HepG2 (cell line): ENCODE measurements around the gene ZBTB32. TPM values are rescaled to one million over a fixed set of nuclear protein-coding genes. Genes with fewer than 3 reads are reported as not detected.
A peak's percentile ranks its signal among the peaks of the same experiment; 100 is the strongest.

Experiments
- ATF4 ChIP-seq, 2 experiments: fragments of 450-650 bp in 1 of 2; sonication (generic) in 1 of 2; formaldehyde crosslinking; IDR thresholded peaks; 2 replicates each; pipeline versions ENCODE4 v1.5.0 to v1.8.0; 2020 to 2022; ENCODE audit warnings: mild to moderate bottlenecking in 1 of 2, missing genetic modification reagents in 1 of 2
- ELF3 ChIP-seq: IDR thresholded peaks from 2 replicates; pipeline ENCODE4 v1.6.1; 2016; ENCODE audit warnings: missing genetic modification reagents, missing compliant biosample characterization
- FOXA3 ChIP-seq: IDR thresholded peaks from 2 replicates; pipeline ENCODE4 v1.6.1; 2016; ENCODE audit warnings: missing genetic modification reagents, missing compliant biosample characterization
- PHF21A ChIP-seq: sonication (generic); formaldehyde crosslinking; IDR thresholded peaks from 2 replicates; pipeline ENCODE4 v1.5.0; 2020; ENCODE audit warnings: mild to moderate bottlenecking, missing genetic modification reagents
- PRDM10 ChIP-seq: sonication (generic); formaldehyde crosslinking; IDR thresholded peaks from 2 replicates; pipeline ENCODE4 v1.4.0; 2020; ENCODE audit warnings: low read depth, missing genetic modification reagents
- SMAD3 ChIP-seq: sonication (generic); formaldehyde crosslinking; IDR thresholded peaks from 2 replicates; pipeline ENCODE4 v1.4.0; 2020; ENCODE audit warnings: missing genetic modification reagents
- SMARCE1 ChIP-seq: fragments of 450-650 bp; IDR thresholded peaks from 2 replicates; pipeline ENCODE4 v1.6.1; 2017; ENCODE audit warnings: borderline replicate concordance
- ZNF556 ChIP-seq: sonication (generic); formaldehyde crosslinking; IDR thresholded peaks from 2 replicates; pipeline ENCODE4 v1.4.0; 2020; ENCODE audit warnings: mild to moderate bottlenecking, missing genetic modification reagents, borderline replicate concordance
- ZNF609 ChIP-seq: sonication (generic); formaldehyde crosslinking; IDR thresholded peaks from 2 replicates; pipeline ENCODE4 v1.4.0; 2020; ENCODE audit warnings: mild to moderate bottlenecking, missing genetic modification reagents, borderline replicate concordance
- polyA plus RNA-seq, 8 experiments: library from polyadenylated mRNA; depleted of rRNA in 3 of 8; stranded (reverse) in 7 of 8; unstranded in 1 of 8; fragments of >200 nt; fragmentation: Illumina TruSeq in 4 of 8; extraction: Trizol in 4 of 8; gene quantifications; 2 replicates each; pipeline versions ENCODE4 v1.2.1 to v1.2.3, GENCODE V29; 2011 to 2016; ENCODE audit warnings: low read depth in 4 of 8, missing spikeins in 1 of 8, mixed read lengths in 1 of 8; ENCODE audit not compliant: insufficient read depth in 1 of 8
- total RNA-seq, 5 experiments: library from RNA; depleted of rRNA; stranded (reverse); fragments of >200 nt; fragmentation: Illumina TruSeq; extraction: Trizol; gene quantifications; 2 replicates each; pipeline ENCODE4 v1.2.3, GENCODE V29; 2016; ENCODE audit warnings: low read depth in 1 of 5
- TF ChIP-seq, protein P1 (sequence below): sonication (generic); formaldehyde crosslinking; IDR thresholded peaks from 2 replicates; pipeline ENCODE4 v1.4.0; 2020; ENCODE audit warnings: missing genetic modification reagents, mild to moderate bottlenecking, borderline replicate concordance
- TF ChIP-seq, protein P2 (sequence below): sonication (generic); formaldehyde crosslinking; IDR thresholded peaks from 2 replicates; pipeline ENCODE4 v1.4.0; 2020; ENCODE audit warnings: missing genetic modification reagents

Gene ZBTB32
- total and polyA plus RNA-seq, 2 of the 13 experiments (the other 11 are each of a cell fraction or from before 2014, with no cell fraction given) = not detected

GRCh38 chr19:35748106-35749020 is 44.0 kb downstream of the ZBTB32 start, which contains the start of gene LIN37 (continued):
- TF ChIP-seq ZNF609 (CRISPR knock-in tag) = peak; percentile 42; the same call in 1 of the 2 replicates
- TF ChIP-seq SMARCE1 = no peak
- TF ChIP-seq PHF21A (CRISPR knock-in tag) = no peak
- TF ChIP-seq ZNF556 (CRISPR knock-in tag) = no peak; the same call in 1 of the 2 replicates
- peak; percentile 41 for TF ChIP-seq FOXA3 (CRISPR knock-in tag)
- TF ChIP-seq SMAD3 (CRISPR knock-in tag) = peak; percentile 23; the same call in 1 of the 2 replicates
- peak in 1 of 2 experiments; percentile 63; a peak in 2 of 4 replicates for TF ChIP-seq ATF4 (CRISPR knock-in tag; IDR thresholded peaks at IDR 0.05)
- TF ChIP-seq, protein P1, sequence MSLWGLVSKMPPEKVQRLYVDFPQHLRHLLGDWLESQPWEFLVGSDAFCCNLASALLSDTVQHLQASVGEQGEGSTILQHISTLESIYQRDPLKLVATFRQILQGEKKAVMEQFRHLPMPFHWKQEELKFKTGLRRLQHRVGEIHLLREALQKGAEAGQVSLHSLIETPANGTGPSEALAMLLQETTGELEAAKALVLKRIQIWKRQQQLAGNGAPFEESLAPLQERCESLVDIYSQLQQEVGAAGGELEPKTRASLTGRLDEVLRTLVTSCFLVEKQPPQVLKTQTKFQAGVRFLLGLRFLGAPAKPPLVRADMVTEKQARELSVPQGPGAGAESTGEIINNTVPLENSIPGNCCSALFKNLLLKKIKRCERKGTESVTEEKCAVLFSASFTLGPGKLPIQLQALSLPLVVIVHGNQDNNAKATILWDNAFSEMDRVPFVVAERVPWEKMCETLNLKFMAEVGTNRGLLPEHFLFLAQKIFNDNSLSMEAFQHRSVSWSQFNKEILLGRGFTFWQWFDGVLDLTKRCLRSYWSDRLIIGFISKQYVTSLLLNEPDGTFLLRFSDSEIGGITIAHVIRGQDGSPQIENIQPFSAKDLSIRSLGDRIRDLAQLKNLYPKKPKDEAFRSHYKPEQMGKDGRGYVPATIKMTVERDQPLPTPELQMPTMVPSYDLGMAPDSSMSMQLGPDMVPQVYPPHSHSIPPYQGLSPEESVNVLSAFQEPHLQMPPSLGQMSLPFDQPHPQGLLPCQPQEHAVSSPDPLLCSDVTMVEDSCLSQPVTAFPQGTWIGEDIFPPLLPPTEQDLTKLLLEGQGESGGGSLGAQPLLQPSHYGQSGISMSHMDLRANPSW (CRISPR knock-in tag) = peak; percentile 69; the same call in 1 of the 2 replicates
- TF ChIP-seq PRDM10 (CRISPR knock-in tag) = peak; percentile 82
- peak; percentile 68 for TF ChIP-seq ELF3 (CRISPR knock-in tag)
- TF ChIP-seq, protein P2, sequence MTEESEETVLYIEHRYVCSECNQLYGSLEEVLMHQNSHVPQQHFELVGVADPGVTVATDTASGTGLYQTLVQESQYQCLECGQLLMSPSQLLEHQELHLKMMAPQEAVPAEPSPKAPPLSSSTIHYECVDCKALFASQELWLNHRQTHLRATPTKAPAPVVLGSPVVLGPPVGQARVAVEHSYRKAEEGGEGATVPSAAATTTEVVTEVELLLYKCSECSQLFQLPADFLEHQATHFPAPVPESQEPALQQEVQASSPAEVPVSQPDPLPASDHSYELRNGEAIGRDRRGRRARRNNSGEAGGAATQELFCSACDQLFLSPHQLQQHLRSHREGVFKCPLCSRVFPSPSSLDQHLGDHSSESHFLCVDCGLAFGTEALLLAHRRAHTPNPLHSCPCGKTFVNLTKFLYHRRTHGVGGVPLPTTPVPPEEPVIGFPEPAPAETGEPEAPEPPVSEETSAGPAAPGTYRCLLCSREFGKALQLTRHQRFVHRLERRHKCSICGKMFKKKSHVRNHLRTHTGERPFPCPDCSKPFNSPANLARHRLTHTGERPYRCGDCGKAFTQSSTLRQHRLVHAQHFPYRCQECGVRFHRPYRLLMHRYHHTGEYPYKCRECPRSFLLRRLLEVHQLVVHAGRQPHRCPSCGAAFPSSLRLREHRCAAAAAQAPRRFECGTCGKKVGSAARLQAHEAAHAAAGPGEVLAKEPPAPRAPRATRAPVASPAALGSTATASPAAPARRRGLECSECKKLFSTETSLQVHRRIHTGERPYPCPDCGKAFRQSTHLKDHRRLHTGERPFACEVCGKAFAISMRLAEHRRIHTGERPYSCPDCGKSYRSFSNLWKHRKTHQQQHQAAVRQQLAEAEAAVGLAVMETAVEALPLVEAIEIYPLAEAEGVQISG (CRISPR knock-in tag) = peak; percentile 91
